Measurements from ENCODE around the gene SLC35E2B.

- TF ChIP-seq ZC3H10 (CRISPR knock-in tag; IDR thresholded peaks at IDR 0.05) (no peak), OSR1 (CRISPR knock-in tag; IDR thresholded peaks at IDR 0.05) (no peak), CSDC2 (CRISPR knock-in tag; IDR thresholded peaks at IDR 0.05) (no peak), RARB (CRISPR knock-in tag; IDR thresholded peaks at IDR 0.05) (no peak), SNAI2 (CRISPR knock-in tag; IDR thresholded peaks at IDR 0.05) (no peak), TCF4 (CRISPR knock-in tag; IDR thresholded peaks at IDR 0.05; ENCODE audit: borderline replicate concordance) (no peak)
Measured at GRCh38 chr1:1680912-1681273, 11.7 kb downstream of the SLC35E2B start.

All from SK-N-SH treated with all-trans-retinoic acid at 6 μM for 48 hours (cell line).